GM12878 (cell line): ENCODE data around the gene SMIM26.

ENCODE experiments used
- ATF7 ChIP-seq: fragments of 450-650 bp; IDR thresholded peaks from 2 replicates; pipeline ENCODE4 v1.6.1; 2016; ENCODE audit warnings: low read depth, mild to moderate bottlenecking
- BHLHE40 ChIP-seq, 2 experiments: fragments of 450-650 bp in 1 of 2; IDR thresholded peaks; 2 replicates each; pipeline ENCODE4 v1.6.1; 2011 to 2017; ENCODE audit warnings: low read depth in 2 of 2, borderline replicate concordance in 1 of 2, improper control_type of control experiment in 1 of 2, low read length in 1 of 2, mild to moderate bottlenecking in 1 of 2
- BRCA1 ChIP-seq: IDR thresholded peaks from 2 replicates; pipeline ENCODE4 v1.6.1; 2011; ENCODE audit warnings: low read depth, low read length, improper control_type of control experiment
- CREB1 ChIP-seq: IDR thresholded peaks from 2 replicates; pipeline ENCODE4 v1.6.1; 2012; ENCODE audit warnings: low read depth, mild to moderate bottlenecking, inconsistent platforms
- CTCF ChIP-seq, 3 experiments: IDR thresholded peaks in 2 of 3; conservative IDR thresholded peaks in 1 of 3; 2 replicates each; pipeline ENCODE4 v1.5.1; 2011; ENCODE audit warnings: low read depth in 3 of 3, low read length in 3 of 3, mild to moderate bottlenecking in 3 of 3, control low read depth in 2 of 3, moderate library complexity in 2 of 3, inconsistent platforms in 1 of 3, mixed read lengths in 1 of 3; ENCODE audit not compliant: control insufficient read depth in 2 of 3, insufficient read depth in 1 of 3; ENCODE audit errors: extremely low read depth in 1 of 3
- EZH2 ChIP-seq: IDR thresholded peaks from 2 replicates; pipeline ENCODE4 v1.6.1; 2012; ENCODE audit warnings: low read depth, mild to moderate bottlenecking, control low read depth, inconsistent platforms, low read length, borderline replicate concordance; ENCODE audit not compliant: control insufficient read depth
- MAX ChIP-seq: IDR thresholded peaks from 2 replicates; pipeline ENCODE4 v1.6.1; 2012; ENCODE audit warnings: low read depth, low read length, improper control_type of control experiment
- NFIC ChIP-seq: IDR thresholded peaks from 2 replicates; pipeline ENCODE4 v1.6.1; 2012; ENCODE audit warnings: low read depth, mild to moderate bottlenecking, inconsistent platforms, low read length, moderate library complexity
- POLR2AphosphoS5 ChIP-seq: IDR thresholded peaks from 2 replicates; pipeline ENCODE4 v1.6.1; 2011; ENCODE audit warnings: mild to moderate bottlenecking, low read length, inconsistent platforms

- no peak for TF ChIP-seq NFIC
- no peak for TF ChIP-seq EZH2
- no peak for TF ChIP-seq POLR2AphosphoS5
- TF ChIP-seq CREB1: no peak
- TF ChIP-seq BRCA1: no peak
- no peak for TF ChIP-seq MAX
- no peak for TF ChIP-seq ATF7
- TF ChIP-seq BHLHE40 (IDR thresholded peaks at IDR 0.05; ENCODE audit: borderline replicate concordance in 1 of 2, low read depth in 2 of 2, low read length in 1 of 2): no peak
- no peak for TF ChIP-seq CTCF (IDR thresholded peaks at IDR 0.05 in 2 of 3, conservative IDR thresholded peaks at IDR 0.05 in 1 of 3; ENCODE audit: control insufficient read depth in 2 of 3, extremely low read depth in 1 of 3, insufficient read depth in 1 of 3, low read depth in 3 of 3, low read length in 3 of 3)
Observed at GRCh38 chr20:18577942-18578341, 10.7 kb downstream of the SMIM26 start.
